ENCODE data around the gene KCNMB1.

Gene KCNMB1

GRCh38 chr5:170375283-170375682, 13.9 kb downstream of the KCNMB1 start:
- no peak for DNase-seq

GRCh38 chr5:170372971-170373370, 16.2 kb downstream of the KCNMB1 start:
- DNase-seq, result no peak

- DNase-seq, result no peak
Observed at GRCh38 chr5:170368586-170368985, 20.6 kb downstream of the KCNMB1 start.

GRCh38 chr5:170366276-170366675, 22.9 kb downstream of the KCNMB1 start:
- no peak for DNase-seq

DNA sequence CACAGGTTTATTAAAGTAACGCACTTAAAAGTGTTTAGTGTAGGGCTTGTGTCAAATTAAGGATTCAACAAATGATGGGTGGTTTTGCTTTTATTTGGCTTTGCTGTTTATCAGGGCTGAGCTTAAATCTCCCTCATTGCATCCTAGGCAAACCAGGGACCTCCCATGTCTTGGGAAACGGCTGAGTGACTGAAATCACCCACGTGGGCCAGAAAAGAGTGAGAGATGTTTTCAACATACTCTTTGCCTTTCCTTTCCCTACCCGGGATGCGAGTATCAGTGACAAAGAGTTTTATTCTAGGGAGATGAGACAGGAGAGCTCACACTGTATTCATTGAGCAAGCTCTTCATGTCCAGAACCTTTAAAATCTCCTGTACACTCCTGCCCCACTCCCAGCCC, 23.3 kb downstream of the KCNMB1 start:
- DNase-seq, result no peak

DNA sequence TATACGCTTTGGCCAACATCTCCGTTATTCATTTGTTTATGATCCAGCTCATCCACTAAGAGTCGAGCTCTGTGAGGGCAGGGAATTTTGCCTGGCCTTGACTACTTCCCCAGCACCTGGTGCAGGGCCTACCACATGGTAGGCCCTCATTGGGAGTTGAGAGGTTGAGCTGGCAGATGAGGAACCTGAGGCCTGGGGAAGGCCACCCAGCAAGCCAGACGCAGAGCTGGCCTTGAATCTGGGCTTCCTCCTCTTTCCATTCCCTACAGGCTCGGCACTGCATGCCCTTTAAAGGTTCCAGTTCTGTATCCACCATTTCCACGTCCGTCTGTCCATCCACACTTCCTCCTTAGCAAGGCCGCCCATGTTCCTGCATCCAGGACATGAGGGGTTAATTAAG, 24.2 kb downstream of the KCNMB1 start:
- no peak for DNase-seq

DNA sequence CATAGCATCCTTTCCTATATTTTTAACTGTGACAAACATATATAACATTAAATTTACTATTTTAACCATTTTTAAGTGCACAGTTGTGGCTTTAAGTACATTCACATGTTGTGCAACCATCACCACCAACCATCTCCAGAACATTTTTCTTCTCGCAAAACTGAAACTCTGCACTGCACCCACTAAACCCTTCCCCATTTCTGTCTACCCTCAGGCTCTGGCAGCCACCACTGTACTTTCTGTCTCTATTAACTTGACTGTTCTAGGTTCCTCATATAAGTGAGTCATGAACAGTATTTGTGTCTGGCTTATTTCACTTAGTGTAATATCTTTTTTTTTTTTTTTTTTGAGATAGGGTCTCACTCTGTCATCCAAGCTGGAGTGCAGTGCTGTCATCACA, 25.5 kb downstream of the KCNMB1 start:
- no peak for DNase-seq

DNA sequence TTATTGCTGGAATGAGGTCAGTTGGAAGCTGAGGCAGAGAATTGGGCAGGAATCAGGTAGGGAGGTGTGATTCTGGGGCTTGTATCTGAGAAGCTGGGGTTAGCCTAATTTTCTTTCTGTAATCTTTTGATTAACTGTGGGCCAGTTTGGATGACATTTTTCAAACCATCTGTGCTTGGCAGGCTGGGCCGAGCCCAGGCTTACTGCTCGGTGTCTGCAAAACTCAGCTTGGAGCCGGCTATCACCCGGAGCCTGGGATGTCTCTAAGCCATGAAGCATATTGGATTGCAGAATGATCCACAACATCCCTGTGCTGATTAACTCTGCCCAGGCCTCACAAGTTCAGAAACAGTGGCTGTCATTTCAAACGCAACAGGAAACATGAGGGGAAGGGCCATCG, 26.5 kb downstream of the KCNMB1 start:
- no peak for DNase-seq

DNA sequence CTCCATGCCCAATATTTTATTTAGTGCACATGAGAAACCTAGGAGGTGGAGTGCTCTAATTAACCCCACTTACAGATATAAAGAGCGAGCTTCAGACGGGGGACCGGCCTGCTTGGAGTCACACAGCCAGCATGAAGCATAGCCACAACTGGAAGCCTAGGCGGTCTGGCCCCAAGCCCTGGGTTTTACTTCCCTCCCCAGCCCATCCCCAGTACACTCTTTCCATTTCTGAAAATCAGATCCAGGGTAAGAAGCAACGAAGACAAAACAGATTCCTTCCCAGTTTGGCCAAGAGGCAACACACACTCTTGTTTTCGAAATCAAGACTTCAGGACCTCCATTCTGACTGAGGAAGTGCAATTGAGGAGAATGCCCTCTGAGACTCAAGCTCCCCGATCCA, 27.1 kb downstream of the KCNMB1 start:
- DNase-seq, result no peak

GRCh38 chr5:170361616-170362015, 27.6 kb downstream of the KCNMB1 start:
- no peak for DNase-seq

DNA sequence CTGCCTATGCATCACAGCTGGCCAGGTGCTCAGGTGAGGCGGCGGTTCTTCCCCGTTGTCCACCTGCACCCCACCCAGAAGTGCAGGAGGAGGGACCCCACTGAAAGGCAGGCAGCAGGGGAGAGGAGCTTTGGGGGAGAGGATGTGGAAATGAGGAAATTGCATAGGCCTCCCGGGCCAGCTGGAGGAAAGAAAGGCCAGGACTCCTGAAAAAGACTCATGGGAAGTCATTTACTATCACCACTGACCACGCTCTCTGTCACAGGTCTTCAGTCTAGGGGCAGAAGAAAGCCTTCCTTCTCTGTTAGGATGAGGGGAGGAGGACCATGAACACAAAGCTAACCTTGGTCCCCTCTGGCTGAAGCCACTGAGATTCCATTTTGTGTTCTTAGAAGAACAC, 28.1 kb downstream of the KCNMB1 start:
- DNase-seq, result no peak

- DNase-seq, result no peak
Observed at GRCh38 chr5:170360709-170361108, 28.5 kb downstream of the KCNMB1 start.

DNA sequence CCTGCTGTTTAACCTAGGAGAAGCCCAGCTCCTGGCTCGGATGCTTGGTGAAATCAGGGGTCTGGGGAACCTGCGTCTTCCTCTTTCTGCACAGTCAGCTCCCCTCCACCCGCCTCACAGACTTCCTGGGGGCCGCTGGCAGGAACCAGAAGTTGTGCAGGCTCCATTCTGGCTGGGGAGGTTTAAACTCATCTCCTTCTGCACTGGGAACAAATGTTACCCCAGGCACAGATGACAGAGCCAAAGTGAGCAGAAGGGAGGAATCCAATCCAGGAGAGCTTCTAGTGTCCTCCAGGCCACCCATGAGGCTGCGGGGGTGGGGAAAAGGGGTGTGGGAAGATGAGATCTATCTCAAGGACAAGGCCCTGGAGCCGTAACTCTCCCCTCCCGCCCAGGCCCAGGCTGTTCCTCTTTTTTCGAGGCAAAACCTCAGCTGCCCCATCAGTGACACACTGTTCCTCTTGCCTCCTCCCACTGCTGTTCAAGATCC, 31.2 kb downstream of the KCNMB1 start:
- no peak for DNase-seq

GRCh38 chr5:170355601-170356098, 33.5 kb downstream of the KCNMB1 start:
- no peak for DNase-seq

DNA sequence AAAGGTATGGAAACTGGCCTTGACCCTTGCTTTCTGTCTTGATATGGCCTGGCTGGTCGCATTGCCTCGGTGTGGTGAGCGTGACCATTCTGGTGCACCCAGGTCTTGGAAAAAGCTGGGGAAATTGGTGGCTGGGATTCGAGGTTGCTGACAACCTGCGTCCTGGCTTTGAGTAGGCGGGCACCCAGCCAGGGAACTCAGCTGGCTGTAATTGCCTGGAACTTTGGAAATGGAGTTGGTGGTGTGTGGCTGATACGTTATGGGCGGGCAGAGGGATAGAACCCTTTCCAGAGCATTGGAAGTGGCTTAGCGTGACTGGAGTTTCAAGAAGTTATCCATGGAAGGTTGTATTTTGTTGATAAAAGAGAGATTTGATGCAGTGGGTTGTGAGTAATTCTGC, 35.2 kb downstream of the KCNMB1 start:
- DNase-seq, result no peak

- no peak for DNase-seq
Observed at GRCh38 chr5:170353011-170353761, 36.0 kb downstream of the KCNMB1 start.

GRCh38 chr5:170348137-170348633, 41.0 kb downstream of the KCNMB1 start:
- no peak for DNase-seq

- DNase-seq, result no peak
Observed at GRCh38 chr5:170347022-170347567, 42.1 kb downstream of the KCNMB1 start.

- no peak for DNase-seq
Observed at GRCh38 chr5:170345971-170346370, 43.2 kb downstream of the KCNMB1 start.

DNA sequence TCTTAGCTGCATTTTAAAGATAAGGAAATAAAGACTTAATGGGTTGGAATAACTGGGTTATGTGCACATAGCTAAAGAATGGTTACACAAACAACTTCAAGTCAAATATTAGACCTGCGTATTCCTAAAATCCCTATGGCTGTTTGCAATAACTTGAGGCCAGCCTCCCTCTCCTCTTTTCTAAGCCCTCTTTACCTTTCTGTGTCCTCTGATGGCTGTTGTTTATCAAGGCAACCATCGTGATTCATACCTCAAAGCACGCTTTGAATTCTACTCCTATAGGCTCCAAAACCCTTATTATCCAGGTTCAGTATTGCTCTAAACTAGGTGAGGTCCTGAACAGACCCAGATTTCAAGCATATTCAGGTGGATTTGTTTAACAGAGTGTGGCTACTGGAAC, 46.0 kb downstream of the KCNMB1 start:
- no peak for DNase-seq

- DNase-seq, result no peak
Observed at GRCh38 chr5:170342153-170342725, 46.9 kb downstream of the KCNMB1 start.

- no peak for DNase-seq
Observed at GRCh38 chr5:170341545-170341944, 47.6 kb downstream of the KCNMB1 start.

DNA sequence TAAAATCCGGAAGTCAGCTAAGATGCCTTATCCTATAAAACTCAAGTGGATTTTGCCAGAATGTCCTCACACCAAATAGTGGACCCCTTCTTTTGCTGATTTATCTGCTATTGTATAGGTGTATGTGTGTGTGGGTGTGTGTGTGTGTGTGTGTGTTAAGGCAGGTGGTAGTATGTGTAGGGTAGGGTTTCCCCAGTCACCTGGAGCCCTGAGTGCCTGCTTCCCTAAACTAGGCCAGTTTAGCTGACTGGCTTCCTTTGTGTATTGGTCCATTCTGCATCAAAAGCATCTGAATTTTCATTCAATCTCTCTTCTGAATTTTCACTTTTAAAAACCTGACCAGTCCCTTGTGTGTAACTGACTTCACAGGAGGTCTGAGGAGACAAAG, 49.4 kb downstream of the KCNMB1 start:
- no peak for DNase-seq
